HG03469 (cell line): ENCODE data around the gene TRAPPC12.
"Not testable (repeated sequence)": the region's sequence is repeated elsewhere in the genome, so short reads cannot be mapped to it uniquely, and the experiment has no call there.

Source experiments
- ATAC-seq: cut with Tn5 transposase; IDR thresholded peaks from one replicate; pipeline ENCODE4 v1.9.1; 2021; ENCODE audit warnings: mild to moderate bottlenecking, moderate library complexity, moderate number of reproducible peaks; ENCODE audit not compliant: unreplicated experiment

Gene TRAPPC12

GRCh38 chr2:3498783-3499394, 119.4 kb downstream of the TRAPPC12 start:
- no peak for ATAC-seq

- ATAC-seq = no peak
Measured at GRCh38 chr2:3500326-3500899, 120.9 kb downstream of the TRAPPC12 start.

- no peak for ATAC-seq
Measured at GRCh38 chr2:3503046-3503445, 123.6 kb downstream of the TRAPPC12 start.

- no peak for ATAC-seq
Measured at GRCh38 chr2:3503483-3503882, 124.0 kb downstream of the TRAPPC12 start.

- no peak for ATAC-seq
Measured at GRCh38 chr2:3504741-3505140, 125.2 kb downstream of the TRAPPC12 start.

- no peak for ATAC-seq
Measured at GRCh38 chr2:3505771-3506170, 126.3 kb downstream of the TRAPPC12 start.

GRCh38 chr2:3512086-3512485, 132.6 kb downstream of the TRAPPC12 start:
- ATAC-seq = no peak

GRCh38 chr2:3513026-3513810, 133.7 kb downstream of the TRAPPC12 start:
- no peak for ATAC-seq

GRCh38 chr2:3515438-3515837, 135.9 kb downstream of the TRAPPC12 start:
- not testable (repeated sequence) for ATAC-seq

GRCh38 chr2:3516831-3517230, 137.3 kb downstream of the TRAPPC12 start:
- no peak for ATAC-seq

GRCh38 chr2:3517948-3518495, 138.5 kb downstream of the TRAPPC12 start:
- no peak for ATAC-seq

GRCh38 chr2:3518496-3519254, 139.2 kb downstream of the TRAPPC12 start:
- peak; percentile 75 for ATAC-seq

- peak; percentile 39 for ATAC-seq
Measured at GRCh38 chr2:3519255-3520205, 140.0 kb downstream of the TRAPPC12 start, which contains the start of gene ADI1. ADI1 (minus strand) TSS chr2:3519531; CDS start chr2:3519487, 44 bp downstream.

GRCh38 chr2:3520591-3520990, 141.1 kb downstream of the TRAPPC12 start:
- no peak for ATAC-seq

- ATAC-seq = no peak
Measured at GRCh38 chr2:3522961-3523421, 143.5 kb downstream of the TRAPPC12 start.

- ATAC-seq = no peak
Measured at GRCh38 chr2:3523551-3524041, 144.1 kb downstream of the TRAPPC12 start.

GRCh38 chr2:3526871-3527270, 147.4 kb downstream of the TRAPPC12 start:
- ATAC-seq = no peak

GRCh38 chr2:3527886-3528785, 148.6 kb downstream of the TRAPPC12 start:
- no peak for ATAC-seq
